AML-193 (cell line): Measurements from ENCODE around the gene ARL5C.

Source experiments
- DNase-seq, 2 experiments: peaks; one replicate each; lab custom pipeline; 2025; lab: John Stamatoyannopoulos, UW

Gene ARL5C

GRCh38 chr17:39165841-39166349, at the start of gene ARL5C:
TSS of gene ARL5C (minus strand) at chr17:39166161. CDS start at chr17:39165760, 401 bp downstream.
- no peak for DNase-seq

- no peak for DNase-seq
These were observed 47.9 kb upstream of the ARL5C start for GRCh38 chr17:39213852-39214251.

GRCh38 chr17:39212841-39213480, 47.0 kb upstream of the ARL5C start:
- DNase-seq = no peak

- DNase-seq = no peak
These were observed 46.3 kb upstream of the ARL5C start for GRCh38 chr17:39212195-39212810.

GRCh38 chr17:39210093-39210434, 44.1 kb upstream of the ARL5C start:
- DNase-seq = no peak

GRCh38 chr17:39209317-39210092, 43.5 kb upstream of the ARL5C start:
- peak; percentile 44 to 68 for DNase-seq

- peak; percentile 66 to 68 for DNase-seq
These were observed 42.9 kb upstream of the ARL5C start for GRCh38 chr17:39208893-39209292.

- DNase-seq = no peak
These were observed 42.2 kb upstream of the ARL5C start for GRCh38 chr17:39208136-39208535.

GRCh38 chr17:39205112-39205526, 39.2 kb upstream of the ARL5C start:
- no peak for DNase-seq

- DNase-seq = no peak
These were observed 38.3 kb upstream of the ARL5C start for GRCh38 chr17:39204245-39204644.

GRCh38 chr17:39200957-39201510, 35.1 kb upstream of the ARL5C start:
- no peak for DNase-seq

GRCh38 chr17:39200070-39200879, 34.3 kb upstream of the ARL5C start, which contains the start of gene RPL19:
TSS of gene RPL19 (plus strand) at chr17:39200283. CDS start at chr17:39200345, 62 bp downstream.
- DNase-seq = peak in 1 of 2 experiments; percentile 85

GRCh38 chr17:39199820-39200069, 33.8 kb upstream of the ARL5C start:
- peak; percentile 95 to 99 for DNase-seq

GRCh38 chr17:39198186-39198566, 32.2 kb upstream of the ARL5C start:
- DNase-seq = no peak

- no peak for DNase-seq
These were observed 31.6 kb upstream of the ARL5C start, which contains the start of gene CACNB1 for GRCh38 chr17:39197380-39198185. TSS of gene CACNB1 (minus strand) at chr17:39197669. CDS start at chr17:39197495, 174 bp downstream.

- no peak for DNase-seq
These were observed 30.9 kb upstream of the ARL5C start for GRCh38 chr17:39196808-39197291.

GRCh38 chr17:39196241-39196807, 30.4 kb upstream of the ARL5C start:
- no peak for DNase-seq

GRCh38 chr17:39195568-39196160, 29.7 kb upstream of the ARL5C start:
- DNase-seq = no peak

- no peak for DNase-seq
These were observed 29.1 kb upstream of the ARL5C start for GRCh38 chr17:39194985-39195524.
